Ovary (tissue), 3 donors: Measurements from ENCODE around the gene RGS12.

Experiments
- CTCF ChIP-seq, 3 donors: fragments of 450-650 bp in 2 of 3; fragments of 200-600 bp in 1 of 3; IDR thresholded peaks; one replicate each; pipeline versions ENCODE4 v1.5.1 to v1.8.0; 2016 to 2022; ENCODE audit warnings: antibody characterized with exemption in 3 of 3, mild to moderate bottlenecking in 1 of 3
- EP300 ChIP-seq: sonication (generic); formaldehyde crosslinking; IDR thresholded peaks from one replicate; pipeline ENCODE4 v1.6.1; 2017; ENCODE audit warnings: antibody characterized with exemption
- donor health status: DM: no; HTN: no; CAD: no.

- TF ChIP-seq CTCF (IDR thresholded peaks at IDR 0.05) (no peak), EP300 (no peak)
Observed at GRCh38 chr4:3284734-3285557, 7.9 kb upstream of the RGS12 start.
